ENCODE results near the gene TCFL5. TPM values are rescaled to one million over a fixed set of nuclear protein-coding genes. Genes with fewer than 3 reads are reported as not detected.

The TCFL5 gene
- total RNA-seq, 6 experiments from 2014 or later: 19.9 to 25.2 (median 21.1) TPM

DNA sequence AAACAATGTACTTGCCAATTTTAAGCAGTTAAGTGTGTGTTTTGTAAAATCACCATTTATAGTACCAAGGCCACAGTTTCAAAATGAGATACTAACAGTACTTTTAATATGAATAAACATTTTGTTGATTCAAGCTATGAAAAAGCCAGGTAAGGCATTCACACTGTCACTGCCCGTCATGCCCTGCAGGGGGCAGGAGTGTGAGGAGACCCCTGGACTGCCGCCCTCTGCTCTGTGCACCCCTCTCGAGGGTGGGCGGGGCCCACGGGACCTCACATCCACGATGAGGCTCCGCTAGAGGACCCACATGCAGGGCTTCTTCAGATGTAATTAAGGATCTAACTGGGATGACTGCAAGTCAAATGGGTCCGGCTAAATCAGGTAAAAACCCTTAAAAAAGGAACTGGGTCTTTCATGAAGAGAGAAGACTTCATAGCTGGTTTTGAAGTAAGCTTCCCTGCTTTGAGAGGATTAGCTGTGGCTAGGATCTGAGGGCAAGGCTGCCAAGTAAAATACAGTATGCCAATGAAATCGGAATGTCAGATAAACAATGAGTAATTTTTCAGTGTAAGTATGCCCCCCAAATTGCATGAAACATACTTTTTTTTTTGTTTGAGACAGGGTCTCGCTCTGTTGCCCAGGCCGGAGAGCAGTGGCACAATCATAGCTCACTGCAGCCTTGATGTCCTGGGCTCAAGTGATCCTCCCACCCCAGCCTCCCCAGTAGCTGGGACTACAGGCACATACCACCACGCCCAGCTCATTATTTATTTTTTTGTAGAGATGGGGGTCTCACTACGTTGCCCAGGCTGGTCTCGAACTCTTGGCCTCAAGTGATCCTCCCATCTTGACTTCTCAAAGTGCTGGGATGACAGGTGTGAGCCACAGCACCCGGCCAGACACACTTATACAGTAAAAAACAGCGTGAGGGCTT, 46.0 kb upstream of the TCFL5 start:
- Mint-ChIP-seq H3K4me1 (ENCODE audit: low read depth) (peaks cover 25% of the 10 kb centered on the region), H3K36me3 (ENCODE audit: low read depth) (peaks cover 44% of the 10 kb centered on the region), H3K27ac (peak overlapping the region; percentile 29; the same call in 1 of the 2 replicates), H3K27me3 (ENCODE audit: insufficient read depth) (peaks cover 1% of the 10 kb centered on the region), H3K9me3 (no peaks in the 10 kb centered on the region), H3K4me3 (no peak overlapping the region)
- no peak for DNase-seq
- peak; percentile 76 for TF ChIP-seq CTCF (IDR thresholded peaks at IDR 0.05)

DNA sequence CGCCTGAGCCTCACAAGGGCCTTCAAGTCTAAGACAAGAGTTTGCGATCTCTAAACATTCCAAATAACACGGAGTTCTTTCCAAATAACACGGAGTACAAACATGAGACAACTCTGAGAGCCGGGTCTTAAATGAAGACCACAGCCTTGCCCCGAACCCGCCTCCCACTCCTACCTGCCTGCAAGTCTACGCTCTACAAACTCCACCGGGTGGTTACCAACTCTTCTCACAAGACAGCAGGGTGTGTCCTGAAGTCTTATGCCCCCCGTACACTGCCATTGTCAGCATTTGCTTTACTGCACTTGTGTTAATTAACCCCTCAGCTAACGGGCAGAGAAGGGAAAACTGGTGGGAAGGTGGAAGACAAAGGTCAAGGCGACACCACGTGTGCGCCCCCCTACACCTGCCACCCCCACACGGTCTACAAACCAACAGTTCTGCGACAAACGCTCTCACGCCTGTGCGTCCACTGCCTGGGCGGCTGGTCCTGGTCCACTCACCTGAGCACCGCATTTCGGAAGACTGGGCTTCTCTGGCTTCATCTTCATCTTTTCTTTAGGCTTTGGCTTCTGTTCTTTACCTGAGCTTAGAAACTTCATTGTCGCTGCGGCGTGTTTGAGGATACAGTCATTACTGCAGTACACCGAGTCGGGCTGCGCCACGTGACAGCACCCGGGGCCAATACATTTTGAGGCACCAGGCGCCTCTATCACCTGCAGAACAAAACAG, 45.2 kb upstream of the TCFL5 start:
- H3K36me3 Mint-ChIP-seq (ENCODE audit: low read depth): peaks cover 52% of the 10 kb centered on the region
- DNase-seq: no peak
- no peak overlapping the region for H3K4me3 Mint-ChIP-seq

GRCh38 chr20:62906209-62906608, 44.6 kb upstream of the TCFL5 start:
- H3K27me3 Mint-ChIP-seq (ENCODE audit: insufficient read depth): no peaks in the 10 kb centered on the region; the same call in none of the 2 replicates
- DNase-seq: no peak
- peaks cover 52% of the 10 kb centered on the region for H3K36me3 Mint-ChIP-seq (ENCODE audit: low read depth)
- no peak for TF ChIP-seq CTCF (IDR thresholded peaks at IDR 0.05)
- no peak overlapping the region for H3K4me3 Mint-ChIP-seq
- H3K9me3 Mint-ChIP-seq: no peaks in the 10 kb centered on the region
- H3K4me1 Mint-ChIP-seq (ENCODE audit: low read depth): peaks cover 28% of the 10 kb centered on the region
- H3K27ac Mint-ChIP-seq: no peak overlapping the region

More for the DNA sequence above, 45.2 kb upstream of the TCFL5 start:
- H3K9me3 Mint-ChIP-seq: no peaks in the 10 kb centered on the region
- no peak for TF ChIP-seq CTCF (IDR thresholded peaks at IDR 0.05)
- no peak overlapping the region for H3K27ac Mint-ChIP-seq
- peaks cover 28% of the 10 kb centered on the region for H3K4me1 Mint-ChIP-seq (ENCODE audit: low read depth)
- H3K27me3 Mint-ChIP-seq (ENCODE audit: insufficient read depth): peaks cover 1% of the 10 kb centered on the region

- H3K27ac Mint-ChIP-seq: peak overlapping the region; percentile 17; the same call in 1 of the 2 replicates
- H3K9me3 Mint-ChIP-seq: no peaks in the 10 kb centered on the region
- no peak overlapping the region for H3K4me3 Mint-ChIP-seq
- peaks cover 34% of the 10 kb centered on the region for H3K4me1 Mint-ChIP-seq (ENCODE audit: low read depth)
- no peaks in the 10 kb centered on the region; the same call in none of the 2 replicates for H3K27me3 Mint-ChIP-seq (ENCODE audit: insufficient read depth)
- no peak for DNase-seq
- no peak for TF ChIP-seq CTCF (IDR thresholded peaks at IDR 0.05)
- peaks cover 49% of the 10 kb centered on the region for H3K36me3 Mint-ChIP-seq (ENCODE audit: low read depth)
Observed at GRCh38 chr20:62905536-62906117, 44.0 kb upstream of the TCFL5 start.

DNA sequence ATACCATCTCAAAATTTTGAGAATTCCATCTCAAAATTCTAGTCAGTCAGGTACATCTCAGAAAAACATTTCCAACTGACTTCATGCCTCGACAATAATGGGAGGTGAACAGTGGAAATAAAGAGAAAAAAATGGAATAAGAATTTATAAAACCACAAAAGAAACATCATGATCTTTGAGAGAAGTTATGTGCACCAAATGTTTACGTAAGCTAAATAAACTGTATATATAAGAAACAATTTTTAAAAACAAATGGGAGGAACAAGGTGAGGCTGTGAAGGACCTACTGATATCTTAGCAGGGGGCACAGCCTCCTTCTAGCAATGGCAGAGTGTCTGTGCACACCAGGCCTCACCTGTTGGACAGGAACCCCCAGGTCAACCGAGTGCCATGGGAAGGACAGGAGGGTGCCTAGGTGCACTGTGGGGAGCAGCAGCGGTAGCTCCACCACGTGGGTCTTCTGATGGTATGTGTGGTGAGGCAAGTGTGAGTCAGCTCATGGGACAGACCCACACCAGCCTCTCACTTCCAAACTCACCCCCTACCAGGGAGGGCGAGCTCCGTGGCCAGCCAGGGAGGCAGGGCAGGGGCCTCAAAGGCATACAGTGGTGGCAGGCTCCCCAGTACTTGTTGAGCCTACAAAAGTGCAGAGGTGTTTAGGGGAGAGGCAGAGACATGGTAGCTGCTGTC, 41.4 kb upstream of the TCFL5 start:
- peaks cover 38% of the 10 kb centered on the region for H3K36me3 Mint-ChIP-seq (ENCODE audit: low read depth)
- peaks cover 57% of the 10 kb centered on the region for H3K4me1 Mint-ChIP-seq (ENCODE audit: low read depth)
- DNase-seq: no peak
- H3K4me3 Mint-ChIP-seq: no peak overlapping the region
- peak overlapping the region; percentile 58; the same call in 1 of the 2 replicates for H3K27ac Mint-ChIP-seq
- TF ChIP-seq CTCF (IDR thresholded peaks at IDR 0.05): no peak
- H3K27me3 Mint-ChIP-seq (ENCODE audit: insufficient read depth): peaks cover 7% of the 10 kb centered on the region; the same call in 1 of the 2 replicates
- H3K9me3 Mint-ChIP-seq: no peaks in the 10 kb centered on the region

All from HFFc6 (cell line).